HG03558 (cell line): Measurements from ENCODE around the gene SLC25A21.
"Not testable (repeated sequence)": the region's sequence is repeated elsewhere in the genome, so short reads cannot be mapped to it uniquely, and the experiment has no call there.

Source experiments
- ATAC-seq: cut with Tn5 transposase; IDR thresholded peaks from one replicate; pipeline ENCODE4 v1.9.1; 2021; ENCODE audit warnings: moderate number of reproducible peaks; ENCODE audit not compliant: unreplicated experiment; ENCODE audit errors: extremely low read depth

Gene SLC25A21

GRCh38 chr14:36845356-36846012 is 326.9 kb downstream of the SLC25A21 start:
- no peak for ATAC-seq

- ATAC-seq = no peak
Measured at GRCh38 chr14:36844443-36845195, 327.8 kb downstream of the SLC25A21 start.

- no peak for ATAC-seq
Measured at GRCh38 chr14:36843410-36843809, 329.0 kb downstream of the SLC25A21 start.

GRCh38 chr14:36835128-36835527 is 337.3 kb downstream of the SLC25A21 start:
- ATAC-seq = no peak

GRCh38 chr14:36834293-36834692 is 338.1 kb downstream of the SLC25A21 start:
- ATAC-seq = no peak

GRCh38 chr14:36829547-36829946 is 342.9 kb downstream of the SLC25A21 start:
- ATAC-seq = no peak

GRCh38 chr14:36827861-36828260 is 344.5 kb downstream of the SLC25A21 start:
- ATAC-seq = no peak

- no peak for ATAC-seq
Measured at GRCh38 chr14:36826614-36827013, 345.8 kb downstream of the SLC25A21 start.

GRCh38 chr14:36824854-36825253 is 347.6 kb downstream of the SLC25A21 start:
- ATAC-seq = no peak

GRCh38 chr14:36823651-36824050 is 348.8 kb downstream of the SLC25A21 start:
- ATAC-seq = no peak

GRCh38 chr14:36822685-36823084 is 349.7 kb downstream of the SLC25A21 start:
- ATAC-seq = no peak

- no peak for ATAC-seq
Measured at GRCh38 chr14:36820901-36821300, 351.5 kb downstream of the SLC25A21 start.

GRCh38 chr14:36820111-36820709 is 352.2 kb downstream of the SLC25A21 start:
- no peak for ATAC-seq

GRCh38 chr14:36818794-36819384 is 353.5 kb downstream of the SLC25A21 start:
- no peak for ATAC-seq

GRCh38 chr14:36818246-36818645 is 354.2 kb downstream of the SLC25A21 start:
- no peak for ATAC-seq

GRCh38 chr14:36817071-36817930 is 355.1 kb downstream of the SLC25A21 start:
- ATAC-seq = no peak

- no peak for ATAC-seq
Measured at GRCh38 chr14:36816481-36816880, 355.9 kb downstream of the SLC25A21 start.

GRCh38 chr14:36814783-36815182 is 357.6 kb downstream of the SLC25A21 start:
- not testable (repeated sequence) for ATAC-seq

- ATAC-seq = no peak
Measured at GRCh38 chr14:36810209-36810608, 362.2 kb downstream of the SLC25A21 start.

GRCh38 chr14:36807727-36808126 is 364.7 kb downstream of the SLC25A21 start:
- no peak for ATAC-seq
